ENCODE measurements around the gene DEAF1. TPM values are rescaled to one million over a fixed set of nuclear protein-coding genes. Genes with fewer than 3 reads are reported as not detected.

Gene DEAF1
- total and polyA plus RNA-seq, 2 of the 13 experiments (the other 11 are each of a cell fraction or from before 2014, with no cell fraction given): 22.3 to 29.6 TPM

DNA sequence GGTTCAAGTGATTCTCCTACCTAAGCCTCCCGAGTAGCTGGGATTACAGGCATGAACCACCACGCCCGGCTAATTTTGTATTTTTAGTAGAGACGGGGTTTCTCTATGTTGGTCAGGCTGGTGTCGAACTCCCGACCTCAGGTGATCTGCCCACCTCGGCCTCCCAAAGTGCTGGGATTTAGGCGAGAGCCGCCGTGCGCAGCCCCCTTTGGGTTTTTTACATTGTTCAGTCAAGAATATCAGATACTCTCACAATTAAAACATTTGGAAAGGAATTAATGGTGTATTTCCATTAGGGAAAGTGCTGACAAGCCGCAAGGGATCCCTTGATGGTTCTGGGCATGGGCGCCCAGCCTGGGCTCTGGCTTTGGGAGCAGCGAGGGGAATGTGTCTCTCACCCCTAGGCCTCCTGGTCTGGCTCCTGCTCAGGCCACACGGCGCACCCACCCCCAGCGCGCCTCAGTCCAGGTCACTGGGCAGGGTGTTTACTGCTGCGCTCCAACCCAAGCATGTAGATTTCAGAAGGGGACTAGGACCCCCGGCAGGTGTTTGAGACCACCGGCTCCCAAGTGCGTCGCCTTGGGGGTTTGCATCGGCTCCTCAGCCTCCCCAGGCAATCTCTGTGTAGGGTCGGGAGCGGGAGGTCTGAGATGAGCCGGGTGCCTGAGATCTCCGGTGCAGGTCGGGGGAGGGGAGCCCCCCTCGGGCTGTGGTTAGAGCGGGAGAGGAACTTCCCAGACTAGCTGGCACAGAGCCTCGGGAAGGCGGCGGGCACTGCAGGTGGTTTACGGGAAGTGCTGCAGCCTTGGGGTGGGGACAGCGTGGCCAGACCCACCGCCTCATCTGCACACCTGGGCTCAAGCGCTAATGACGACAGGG, 78.5 kb downstream of the DEAF1 start:
- FAIRE-seq: no peak
- no TSS peak for BruUV-seq (replicated peaks)
- Histone ChIP-seq H3K79me2 (ENCODE audit: insufficient read depth, low read length) (no peaks in the 10 kb centered on the region), H4K20me1 (ENCODE audit: insufficient read depth, low read length) (peaks cover 3% of the 10 kb centered on the region; the same call in 1 of the 2 replicates), H3K36me3 (replicated peaks in 1 of 2; ENCODE audit: control insufficient read depth in 1 of 2, insufficient read depth in 2 of 2, low read length in 2 of 2) (peaks cover 12 to 33% of the 10 kb centered on the region in 2 experiments; a peak in 4 of 5 replicates), H3K27me3 (ENCODE audit: control insufficient read depth in 1 of 2, insufficient read depth in 2 of 2, low read length in 2 of 2) (no peaks in the 10 kb centered on the region), H2AFZ (ENCODE audit: low read length) (no peak overlapping the region), H3K9me3 (ENCODE audit: low read length) (no peaks in the 10 kb centered on the region), H3K4me1 (ENCODE audit: insufficient read depth, low read length) (no peaks in the 10 kb centered on the region), H3K27ac (ENCODE audit: extremely low read length, insufficient read depth, low read length) (no peak overlapping the region), H3K4me2 (ENCODE audit: low read depth, low read length) (no peak overlapping the region), H3K9ac (ENCODE audit: insufficient read depth, low read depth, low read length) (no peak overlapping the region), H3K4me3 (replicated peaks in 1 of 3; ENCODE audit: insufficient read depth in 1 of 3, low read depth in 2 of 3, low read length in 3 of 3) (no peak overlapping the region)
- intact Hi-C loops (cut with micrococcal nuclease; ENCODE audit: unreplicated experiment) (loop anchor here (10.0 kb wide), 1 partner anchor 62 kb away; no protein-coding TSS in a partner anchor), in situ Hi-C loops (cut with HindIII; ENCODE audit: extremely low pct_ligation_motif_present, low pct_unique_long_range_greater_than_20kb) (no loop called here)
- DNase-seq (ENCODE audit: low spot score): no peak
- TF ChIP-seq ZNF335 (CRISPR knock-in tag; IDR thresholded peaks at IDR 0.05) (no peak), AGO2 (optimal IDR thresholded peaks at IDR 0.05; ENCODE audit: low read depth, low read length) (peak; percentile 74), PRPF4 (IDR thresholded peaks at IDR 0.05; ENCODE audit: low read depth, low read length, poor library complexity, severe bottlenecking) (no peak), GFI1 (CRISPR knock-in tag; IDR thresholded peaks at IDR 0.05; ENCODE audit: borderline replicate concordance) (no peak), GATAD1 (CRISPR knock-in tag; IDR thresholded peaks at IDR 0.05) (no peak), ZNF749 (CRISPR knock-in tag; IDR thresholded peaks at IDR 0.05; ENCODE audit: borderline replicate concordance) (no peak), NCOA5 (CRISPR knock-in tag; IDR thresholded peaks at IDR 0.05) (no peak)
- 96% methylated on average over 33 of the region's 39 CpGs for WGBS (ENCODE audit: low lambda C conversion rate)
- no peak for ATAC-seq
- ChIA-PET CTCF (ENCODE audit: low intra/inter-chr PET ratio, low total read pairs) (no interaction called here), POLR2A (no interaction called here)
